Common myeloid progenitor, CD34-positive (primary cell): Measurements from ENCODE around the gene ETV6.

Experiments used
- CTCF ChIA-PET: fragments of 350-600 bp; sonication (Branson Sonifier 250); formaldehyde crosslinking; loops from one replicate; lab custom pipeline; 2021; ENCODE audit warnings: antibody characterized with exemption; lab: Charles Lee
- POLR2A ChIA-PET: fragments of 350-600 bp; sonication (Branson Sonifier 250); formaldehyde crosslinking; loops from one replicate; lab custom pipeline; 2021; ENCODE audit warnings: antibody characterized with exemption; lab: Charles Lee
- DNase-seq, 3 donors: peaks; one replicate each; pipeline versions ENCODE4 v3.0.0 to v3.0.0-alpha.2; 2013
- H3K27ac ChIP-seq, 2 experiments: 1 replicate in 1 of 2; 2 replicates in 1 of 2; pipeline ENCODE4 v1.7.0; 2013; ENCODE audit warnings: inconsistent platforms in 2 of 2, low read length in 2 of 2, mild to moderate bottlenecking in 2 of 2, low read depth in 1 of 2, moderate library complexity in 1 of 2; ENCODE audit not compliant: severe bottlenecking in 2 of 2, insufficient read depth in 1 of 2, poor library complexity in 1 of 2
- H3K27me3 ChIP-seq, 5 experiments: replicated peaks in 2 of 5; 1 replicate in 3 of 5; 2 replicates in 2 of 5; pipeline versions ENCODE4 v1.6.1 to v1.7.0; 2013; ENCODE audit warnings: low read length in 4 of 5, mild to moderate bottlenecking in 2 of 5, moderate library complexity in 2 of 5, inconsistent platforms in 1 of 5; ENCODE audit not compliant: insufficient read depth in 5 of 5, control insufficient read depth in 4 of 5
- H3K36me3 ChIP-seq, 4 experiments: 1 replicate in 2 of 4; 2 replicates in 2 of 4; pipeline versions ENCODE4 v1.6.1 to v1.7.0; 2013; ENCODE audit warnings: low read length in 3 of 4, control low read depth in 1 of 4, mild to moderate bottlenecking in 1 of 4; ENCODE audit not compliant: control insufficient read depth in 4 of 4, insufficient read depth in 4 of 4
- H3K4me1 ChIP-seq, 4 experiments: 1 replicate in 3 of 4; 2 replicates in 1 of 4; pipeline versions ENCODE4 v1.6.1 to v1.7.1; 2013; ENCODE audit warnings: low read length in 3 of 4, mild to moderate bottlenecking in 3 of 4, control low read depth in 1 of 4, inconsistent platforms in 1 of 4, moderate library complexity in 1 of 4; ENCODE audit not compliant: control insufficient read depth in 4 of 4, insufficient read depth in 4 of 4; ENCODE audit errors: control extremely low read depth in 1 of 4
- H3K4me3 ChIP-seq, 7 experiments: 1 replicate in 4 of 7; 2 replicates in 3 of 7; pipeline versions ENCODE4 v1.5.1 to v1.7.0; 2013; ENCODE audit warnings: mild to moderate bottlenecking in 7 of 7, low read length in 6 of 7, moderate library complexity in 6 of 7, inconsistent platforms in 2 of 7, low read depth in 2 of 7, control low read depth in 1 of 7; ENCODE audit not compliant: insufficient read depth in 4 of 7, control insufficient read depth in 1 of 7; ENCODE audit errors: extremely low read depth in 1 of 7
- H3K9me3 ChIP-seq, 5 experiments: 1 replicate in 4 of 5; 2 replicates in 1 of 5; pipeline versions ENCODE4 v1.6.1 to v1.7.1; 2013; ENCODE audit warnings: low read length in 4 of 5, mild to moderate bottlenecking in 2 of 5, inconsistent platforms in 1 of 5, low read depth in 1 of 5, moderate library complexity in 1 of 5; ENCODE audit not compliant: control insufficient read depth in 4 of 5, insufficient read depth in 2 of 5; ENCODE audit errors: control extremely low read depth in 1 of 5
- WGBS: methylation state at CpG from one replicate; pipeline ENCODE4 v1.1.5; 2013; ENCODE audit not compliant: insufficient coverage; 5-methylcytosine and 5-hydroxymethylcytosine counted together

ETV6 gene

DNA sequence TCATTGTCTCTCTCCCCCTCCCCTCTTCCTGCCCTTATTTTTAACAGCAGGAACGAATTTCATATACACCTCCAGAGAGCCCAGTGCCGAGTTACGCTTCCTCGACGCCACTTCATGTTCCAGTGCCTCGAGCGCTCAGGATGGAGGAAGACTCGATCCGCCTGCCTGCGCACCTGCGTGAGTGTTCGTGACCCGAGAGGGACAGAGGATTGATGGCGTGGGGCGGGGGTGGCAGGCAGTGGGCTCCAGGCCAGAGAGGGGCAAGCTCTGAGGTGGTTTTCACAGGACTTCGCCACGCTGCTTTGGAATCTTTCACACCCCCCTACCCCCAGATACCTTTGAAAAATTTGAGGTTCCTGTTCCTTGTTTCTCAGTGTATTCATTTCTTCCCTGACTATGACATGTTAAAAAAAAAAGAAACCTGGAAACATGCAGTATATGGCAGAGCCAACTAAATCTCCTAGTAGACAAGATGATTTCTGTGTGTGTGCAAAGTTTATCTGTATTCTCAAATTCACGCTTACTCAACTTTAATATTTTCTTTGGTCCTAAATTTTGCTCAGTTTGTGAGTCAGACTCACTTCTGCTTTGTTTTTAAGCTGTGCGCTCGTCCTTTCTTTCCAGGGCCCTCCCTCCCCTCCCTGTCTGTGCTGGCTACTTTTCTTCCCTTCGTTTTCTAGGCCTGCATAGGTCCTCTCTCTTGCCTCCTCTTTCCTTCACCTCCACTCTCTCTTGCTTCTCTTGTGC is 103.1 kb downstream of the ETV6 start:
- Histone ChIP-seq H3K27ac (peak overlapping the region; percentile 57 to 74), H3K36me3 (peaks cover 11 to 73% (median 41%) of the 10 kb centered on the region in 4 experiments), H3K27me3 (no peaks in the 10 kb centered on the region), H3K9me3 (no peaks in the 10 kb centered on the region), H3K4me3 (no peak overlapping the region), H3K4me1 (peaks cover 26 to 89% (median 71%) of the 10 kb centered on the region in 4 experiments)
- ChIA-PET CTCF (interaction anchor here (0.7 to 6.8 kb wide), 4 partner anchors 11 to 1433 kb away, joined by 3 to 66 read pairs (median 4); no protein-coding TSS in a partner anchor), POLR2A (interaction anchor here (0.6 kb wide), 1 partner anchor 48 kb away, joined by 3 read pairs; no protein-coding TSS in a partner anchor)
- peak in 2 of 3 donors; percentile 54 to 59 for DNase-seq
- 83% methylated on average over 21 of the region's 21 CpGs for WGBS

DNA sequence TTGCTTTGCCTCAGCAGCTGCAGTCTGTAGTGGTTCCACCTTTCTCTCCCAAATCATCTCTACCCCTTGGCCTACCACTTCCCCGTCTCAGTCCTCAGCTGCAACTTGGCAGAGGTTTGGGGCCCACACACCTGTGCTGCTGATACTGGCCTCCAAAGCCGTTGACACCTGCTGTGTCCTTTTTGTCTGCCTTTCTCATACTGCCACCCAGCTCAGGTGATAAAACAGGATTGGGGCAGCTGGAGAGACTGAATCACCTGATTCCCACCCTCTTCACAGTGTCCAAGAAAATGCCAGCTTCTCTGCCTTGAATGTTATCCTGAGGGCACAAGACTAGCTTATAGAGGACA is 103.7 kb downstream of the ETV6 start:
- WGBS, result 30% methylated on average over 2 of the region's 2 CpGs

DNA sequence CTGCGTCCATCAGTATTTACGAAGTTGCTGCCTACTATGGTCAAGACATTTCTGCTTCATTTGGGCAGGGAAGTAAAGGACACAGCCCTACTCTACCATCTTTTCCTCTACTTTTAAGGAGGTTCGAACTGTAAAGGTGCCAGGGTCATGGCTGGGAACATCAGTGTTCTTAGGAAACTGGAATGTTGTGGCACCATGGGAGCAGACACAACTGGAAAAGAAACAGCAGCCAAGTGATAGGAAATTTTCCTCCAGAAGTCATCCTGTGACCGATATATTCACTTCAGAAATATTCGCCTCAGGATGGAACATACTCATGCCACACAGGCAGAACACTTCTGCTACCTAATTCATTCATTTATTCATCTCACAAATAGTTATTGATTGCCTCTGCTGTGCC is 104.4 kb downstream of the ETV6 start:
- Histone ChIP-seq H3K4me1 (peaks cover 37 to 89% (median 72%) of the 10 kb centered on the region in 4 experiments), H3K36me3 (peaks cover 17 to 77% (median 45%) of the 10 kb centered on the region in 4 experiments), H3K9me3 (no peaks in the 10 kb centered on the region), H3K27ac (peak overlapping the region; percentile 22 to 57), H3K4me3 (no peak overlapping the region), H3K27me3 (no peaks in the 10 kb centered on the region)
- WGBS, result 93% methylated on average over 2 of the region's 5 CpGs
- POLR2A ChIA-PET, result no interaction called here
- CTCF ChIA-PET, result interaction anchor here (1.0 to 6.8 kb wide), 3 partner anchors 10 to 279 kb away, joined by 3 to 66 read pairs (median 4); no protein-coding TSS in a partner anchor
- no peak for DNase-seq

More for the DNA sequence above, 103.7 kb downstream of the ETV6 start:
- Histone ChIP-seq H3K27me3 (no peaks in the 10 kb centered on the region), H3K36me3 (peaks cover 16 to 75% (median 43%) of the 10 kb centered on the region in 4 experiments), H3K27ac (peak overlapping the region; percentile 2 to 57), H3K4me3 (no peak overlapping the region), H3K4me1 (peaks cover 30 to 89% (median 71%) of the 10 kb centered on the region in 4 experiments), H3K9me3 (no peaks in the 10 kb centered on the region)
- ChIA-PET POLR2A (interaction anchor here (0.6 kb wide), 1 partner anchor 49 kb away, joined by 3 read pairs; no protein-coding TSS in a partner anchor), CTCF (interaction anchor here (1.6 to 6.8 kb wide), 2 partner anchors 10 to 52 kb away, joined by 4 to 66 read pairs; no protein-coding TSS in a partner anchor)
- DNase-seq, result no peak

DNA sequence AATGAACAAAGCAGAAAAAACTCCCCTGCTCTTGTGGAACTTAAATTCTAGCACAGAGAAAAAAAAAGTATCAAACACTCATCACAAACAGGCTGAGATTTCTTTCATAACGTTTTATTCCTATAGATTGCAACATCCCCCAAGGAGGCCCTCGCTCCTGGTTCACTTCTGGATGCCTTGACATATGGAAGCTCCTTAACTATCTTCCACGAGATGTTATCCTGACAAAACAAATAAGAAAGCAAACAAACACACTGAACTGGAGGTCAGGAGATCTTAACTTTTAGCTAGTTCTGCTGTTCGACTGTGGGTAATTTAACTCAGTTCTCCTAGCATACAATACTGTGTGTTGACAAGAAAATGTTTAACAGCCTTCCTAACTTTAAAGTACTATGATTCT is 104.8 kb downstream of the ETV6 start:
- POLR2A ChIA-PET, result no interaction called here
- no peaks in the 10 kb centered on the region for H3K27me3 ChIP-seq

DNA sequence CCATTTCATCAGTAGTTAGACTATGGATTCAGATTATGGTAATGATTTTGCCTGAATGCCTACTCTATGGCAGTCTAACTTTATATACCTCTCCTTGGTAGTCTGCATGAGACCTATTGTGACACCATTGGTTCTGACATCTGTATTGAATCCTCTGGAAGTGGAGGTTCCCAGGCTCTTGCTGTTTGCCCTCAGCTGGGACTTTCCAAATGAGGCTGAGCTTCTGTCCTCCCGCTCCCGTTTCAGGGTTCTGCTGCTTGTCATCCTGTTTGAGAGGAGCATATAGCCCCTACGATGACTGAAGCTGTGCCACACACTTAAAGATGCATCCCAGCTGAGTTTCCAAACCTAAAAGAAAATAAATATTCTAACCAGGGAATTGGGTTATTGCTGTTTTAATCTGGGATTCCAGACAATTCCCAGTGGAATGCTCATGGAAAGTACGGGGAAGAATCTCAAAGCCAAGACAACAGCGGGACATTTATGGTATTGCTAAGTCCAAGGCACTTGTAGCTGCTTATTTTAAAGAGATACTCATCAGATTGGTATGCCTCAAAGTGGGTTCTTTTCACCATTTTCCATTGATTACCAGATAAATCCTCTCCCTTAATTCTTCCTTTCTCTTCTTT is 105.9 kb downstream of the ETV6 start:
- ChIA-PET POLR2A (no interaction called here), CTCF (interaction anchor here (1.2 kb wide), 1 partner anchor 13 kb away, joined by 3 read pairs; no protein-coding TSS in a partner anchor)
- DNase-seq, result no peak
- Histone ChIP-seq H3K4me1 (peaks cover 28 to 89% (median 70%) of the 10 kb centered on the region in 4 experiments), H3K4me3 (no peak overlapping the region), H3K27ac (peak overlapping the region in 1 of 2 experiments; percentile 28), H3K27me3 (no peaks in the 10 kb centered on the region), H3K9me3 (no peaks in the 10 kb centered on the region), H3K36me3 (peaks cover 17 to 89% (median 53%) of the 10 kb centered on the region in 4 experiments)
- WGBS, result 74% methylated on average over 5 of the region's 5 CpGs

More for the DNA sequence above, 104.8 kb downstream of the ETV6 start:
- WGBS, result no CpG with 5 or more reads among the region's 4 CpGs
- H3K36me3 ChIP-seq, result peaks cover 17 to 78% (median 45%) of the 10 kb centered on the region in 4 experiments
- no peak overlapping the region for H3K4me3 ChIP-seq
- no peak for DNase-seq
- peak overlapping the region; percentile 6 to 22 for H3K27ac ChIP-seq
- CTCF ChIA-PET, result interaction anchor here (1.0 kb wide), 1 partner anchor 278 kb away, joined by 3 read pairs; no protein-coding TSS in a partner anchor
- no peaks in the 10 kb centered on the region for H3K9me3 ChIP-seq
- peaks cover 36 to 89% (median 71%) of the 10 kb centered on the region in 4 experiments for H3K4me1 ChIP-seq

DNA sequence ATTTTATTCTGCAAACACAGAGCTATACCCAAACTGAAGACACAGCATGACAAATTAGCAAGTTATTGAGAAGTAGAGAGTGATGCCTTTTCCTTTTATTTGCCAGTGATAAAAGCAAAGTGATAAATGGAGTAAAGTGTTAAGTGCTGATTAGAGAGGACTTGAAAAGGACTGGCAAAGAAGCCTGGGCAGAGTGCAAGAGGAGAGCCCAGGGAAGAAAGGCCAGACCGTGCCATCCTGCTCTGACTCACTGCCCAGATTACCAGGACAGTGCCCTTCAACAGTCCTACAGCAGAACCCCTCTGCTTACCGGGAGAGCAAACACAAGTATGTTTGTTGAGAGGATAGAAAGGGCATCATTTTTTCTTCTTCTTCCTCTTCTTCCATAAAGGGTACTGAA is 106.5 kb downstream of the ETV6 start:
- ChIA-PET CTCF (interaction anchor here (1.0 to 1.2 kb wide), 2 partner anchors 10 to 12 kb away, joined by 3 read pairs; no protein-coding TSS in a partner anchor), POLR2A (interaction anchor here (0.6 kb wide), 2 partner anchors 14 to 74 kb away, joined by 3 to 6 read pairs; no protein-coding TSS in a partner anchor)
- peak overlapping the region in 1 of 2 experiments; percentile 46 for H3K27ac ChIP-seq
- WGBS, result no CpG with 5 or more reads among the region's 2 CpGs
- no peak for DNase-seq
- no peaks in the 10 kb centered on the region for H3K27me3 ChIP-seq
- H3K36me3 ChIP-seq, result peaks cover 17 to 89% (median 53%) of the 10 kb centered on the region in 4 experiments
- H3K9me3 ChIP-seq, result no peaks in the 10 kb centered on the region
- H3K4me1 ChIP-seq, result peaks cover 25 to 88% (median 66%) of the 10 kb centered on the region in 4 experiments
- H3K4me3 ChIP-seq, result no peak overlapping the region
